Sigmoid colon (tissue), 7 donors: ENCODE measurements around the gene TAF8. TPM values are rescaled to one million over a fixed set of nuclear protein-coding genes. Genes with fewer than 3 reads are reported as not detected.
A peak's percentile ranks its signal among the peaks of the same experiment; 100 is the strongest.

Experiments
- DNase-seq: peaks from one replicate; pipeline ENCODE4 v3.0.0-alpha.2; 2019
- H3K27ac ChIP-seq, 4 donors: fragments of 200-600 bp; sonication (generic); one replicate each; pipeline ENCODE4 v1.5.1; 2016 to 2019; ENCODE audit warnings: mild to moderate bottlenecking in 1 of 4
- H3K27me3 ChIP-seq, 3 donors: fragments of 200-600 bp; sonication (generic); one replicate each; pipeline ENCODE4 v1.5.1; 2019; ENCODE audit warnings: mild to moderate bottlenecking in 1 of 3
- H3K36me3 ChIP-seq, 4 donors: fragments of 200-600 bp; sonication (generic); one replicate each; pipeline ENCODE4 v1.5.1; 2016 to 2019
- H3K4me1 ChIP-seq, 4 donors: fragments of 200-600 bp; sonication (generic); one replicate each; pipeline ENCODE4 v1.5.1; 2017 to 2019
- H3K4me3 ChIP-seq, 4 donors: fragments of 200-600 bp; sonication (generic); one replicate each; pipeline ENCODE4 v1.5.1; 2017 to 2019; ENCODE audit warnings: mild to moderate bottlenecking in 2 of 4, moderate library complexity in 1 of 4
- H3K9me3 ChIP-seq, 4 donors: fragments of 200-600 bp in 3 of 4; sonication (generic) in 3 of 4; one replicate each; pipeline versions ENCODE4 v1.5.1 to v1.6.1; 2013 to 2019
- EP300 ChIP-seq, 4 donors: sonication (generic); formaldehyde crosslinking; IDR thresholded peaks; one replicate each; pipeline ENCODE4 v1.6.1; 2017; ENCODE audit warnings: antibody characterized with exemption in 4 of 4
- POLR2A ChIP-seq, 2 donors: fragments of 450-650 bp; IDR thresholded peaks; one replicate each; pipeline ENCODE4 v1.6.1; 2016; ENCODE audit warnings: antibody characterized with exemption in 2 of 2, mild to moderate bottlenecking in 2 of 2, moderate library complexity in 2 of 2
- POLR2AphosphoS5 ChIP-seq, 4 donors: sonication (generic); formaldehyde crosslinking; IDR thresholded peaks; one replicate each; pipeline ENCODE4 v1.6.1; 2017; ENCODE audit warnings: antibody characterized with exemption in 4 of 4
- WGBS, 2 donors: extraction: QIAGEN DNeasy Blood & Tissue Kit; methylation state at CpG; one replicate each; pipeline ENCODE4 v1.1.7; 2013; 5-methylcytosine and 5-hydroxymethylcytosine counted together
- intact Hi-C: fragments of 100-400 bp; cut with DNase I; formaldehyde crosslinking; loops from one replicate; pipeline ENCODE4 v1.15.1; 2023
- polyA plus RNA-seq, 3 donors: library from polyadenylated mRNA; stranded (reverse); fragments of 200-250 nt; gene quantifications; one replicate each; pipeline ENCODE4 v1.2.3, GENCODE V29; 2013
- total RNA-seq, 4 donors: library from RNA; depleted of rRNA; stranded (reverse); fragments of >200 nt; gene quantifications; one replicate each; pipeline ENCODE4 v1.1.0, GENCODE V29; 2016
- TF ChIP-seq, protein P1 (sequence below), 4 experiments: fragments of 450-650 bp in 3 of 4; fragments of 200-600 bp in 1 of 4; IDR thresholded peaks; one replicate each; pipeline ENCODE4 v1.5.1; 2016 to 2019; ENCODE audit warnings: antibody characterized with exemption in 4 of 4, mild to moderate bottlenecking in 3 of 4, moderate library complexity in 2 of 4
- donor health status: healthy with polysubstance abuse.
- donor health status: Bipolar disorder and iron deficiency.
- donor health status: healthy.

The TAF8 gene
- total and polyA plus RNA-seq, 7 donors = 4.9 to 30.7 (median 20.3) TPM

- Histone ChIP-seq H3K4me1 (peaks cover 0 to 17% (median 14%) of the 10 kb centered on the region in 4 donors), H3K27ac (no peak overlapping the region)
Measured at GRCh38 chr6:42013134-42013516, 37.2 kb upstream of the TAF8 start.

DNA sequence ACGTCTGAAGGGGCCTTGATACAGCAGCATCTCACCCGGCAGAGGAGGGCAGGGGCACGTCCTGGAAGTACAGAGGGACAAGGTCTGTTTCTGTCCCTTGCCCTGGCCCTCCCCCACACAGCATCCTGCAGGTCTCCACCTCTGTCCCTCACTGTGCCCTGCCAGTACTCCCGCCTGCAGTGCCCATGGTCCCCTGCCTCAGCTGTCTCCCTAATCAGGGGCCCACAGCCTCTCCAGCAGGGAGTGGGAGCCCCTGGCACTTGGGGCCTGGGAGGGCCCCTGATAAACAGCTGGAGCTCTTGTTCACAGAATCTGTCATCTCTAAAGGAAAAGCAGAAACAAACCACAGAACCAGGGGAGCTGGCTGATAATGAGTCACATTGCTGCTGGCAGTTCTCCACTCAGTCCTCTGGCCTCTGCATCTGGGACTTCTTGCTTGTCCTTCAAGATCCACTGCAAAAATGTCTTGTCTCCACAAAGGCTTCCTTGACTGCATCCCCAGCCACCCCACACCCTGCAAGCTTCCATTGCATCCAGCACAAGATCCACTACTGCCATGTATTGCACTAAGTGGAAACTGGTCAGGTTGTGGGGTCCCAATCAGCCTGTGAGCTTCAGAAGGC, 33.2 kb upstream of the TAF8 start:
- 46 to 77% methylated on average over 4 of the region's 4 CpGs for whole genome bisulfite sequencing, 2 donors
- H3K9me3 ChIP-seq = no peaks in the 10 kb centered on the region
- no peaks in the 10 kb centered on the region for H3K27me3 ChIP-seq
- H3K4me3 ChIP-seq = no peak overlapping the region
- H3K36me3 ChIP-seq = no peaks in the 10 kb centered on the region
- intact Hi-C loops = no loop called here
- peaks cover 0 to 22% (median 21%) of the 10 kb centered on the region in 4 donors for H3K4me1 ChIP-seq
- DNase-seq = no peak
- no peak for TF ChIP-seq POLR2AphosphoS5 (IDR thresholded peaks at IDR 0.05)
- TF ChIP-seq, protein P1, sequence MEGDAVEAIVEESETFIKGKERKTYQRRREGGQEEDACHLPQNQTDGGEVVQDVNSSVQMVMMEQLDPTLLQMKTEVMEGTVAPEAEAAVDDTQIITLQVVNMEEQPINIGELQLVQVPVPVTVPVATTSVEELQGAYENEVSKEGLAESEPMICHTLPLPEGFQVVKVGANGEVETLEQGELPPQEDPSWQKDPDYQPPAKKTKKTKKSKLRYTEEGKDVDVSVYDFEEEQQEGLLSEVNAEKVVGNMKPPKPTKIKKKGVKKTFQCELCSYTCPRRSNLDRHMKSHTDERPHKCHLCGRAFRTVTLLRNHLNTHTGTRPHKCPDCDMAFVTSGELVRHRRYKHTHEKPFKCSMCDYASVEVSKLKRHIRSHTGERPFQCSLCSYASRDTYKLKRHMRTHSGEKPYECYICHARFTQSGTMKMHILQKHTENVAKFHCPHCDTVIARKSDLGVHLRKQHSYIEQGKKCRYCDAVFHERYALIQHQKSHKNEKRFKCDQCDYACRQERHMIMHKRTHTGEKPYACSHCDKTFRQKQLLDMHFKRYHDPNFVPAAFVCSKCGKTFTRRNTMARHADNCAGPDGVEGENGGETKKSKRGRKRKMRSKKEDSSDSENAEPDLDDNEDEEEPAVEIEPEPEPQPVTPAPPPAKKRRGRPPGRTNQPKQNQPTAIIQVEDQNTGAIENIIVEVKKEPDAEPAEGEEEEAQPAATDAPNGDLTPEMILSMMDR (IDR thresholded peaks at IDR 0.05) = no peak
- TF ChIP-seq EP300 (IDR thresholded peaks at IDR 0.05) = no peak
- no peak for TF ChIP-seq POLR2A (IDR thresholded peaks at IDR 0.05)
- H3K27ac ChIP-seq = peak overlapping the region in 2 of 4 donors; percentile 17 to 37

More at GRCh38 chr6:42013134-42013516, 37.2 kb upstream of the TAF8 start:
- intact Hi-C loops = no loop called here
- Histone ChIP-seq H3K4me3 (no peak overlapping the region), H3K36me3 (no peaks in the 10 kb centered on the region), H3K9me3 (no peaks in the 10 kb centered on the region), H3K27me3 (no peaks in the 10 kb centered on the region)
- TF ChIP-seq, protein P1 (IDR thresholded peaks at IDR 0.05) = no peak
- TF ChIP-seq EP300 (IDR thresholded peaks at IDR 0.05) (no peak), POLR2AphosphoS5 (IDR thresholded peaks at IDR 0.05) (no peak), POLR2A (IDR thresholded peaks at IDR 0.05) (no peak)
- no peak for DNase-seq
- WGBS, 2 donors = 76 to 84% methylated on average over 2 of the region's 2 CpGs

DNA sequence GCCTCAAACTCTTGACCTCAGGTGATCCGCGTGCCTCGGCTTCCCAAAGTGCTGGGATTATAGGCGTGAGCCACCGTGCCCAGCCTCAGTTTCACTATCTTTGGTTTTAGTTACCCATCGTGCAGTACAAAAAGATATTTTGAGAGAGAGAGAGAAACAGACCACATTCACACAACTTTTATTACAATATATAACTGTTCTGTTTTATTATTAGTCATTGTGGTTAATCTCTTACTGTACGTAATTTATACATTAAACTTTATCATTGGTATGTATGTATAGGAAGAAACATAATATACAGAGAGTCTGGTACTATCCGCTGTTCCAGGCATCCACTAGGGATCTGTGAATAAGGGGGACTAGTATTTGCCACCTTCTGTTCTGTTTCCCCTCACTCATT, 29.4 kb upstream of the TAF8 start:
- Histone ChIP-seq H3K4me1 (peaks cover 0 to 28% (median 27%) of the 10 kb centered on the region in 4 donors), H3K4me3 (no peak overlapping the region), H3K9me3 (no peaks in the 10 kb centered on the region), H3K27ac (no peak overlapping the region), H3K36me3 (no peaks in the 10 kb centered on the region), H3K27me3 (no peaks in the 10 kb centered on the region)
- DNase-seq = no peak
- TF ChIP-seq POLR2AphosphoS5 (IDR thresholded peaks at IDR 0.05) (no peak), POLR2A (IDR thresholded peaks at IDR 0.05) (no peak), EP300 (IDR thresholded peaks at IDR 0.05) (no peak)
- TF ChIP-seq, protein P1 (IDR thresholded peaks at IDR 0.05) = no peak
- 90 to 93% methylated on average over 8 of the region's 8 CpGs for WGBS, 2 donors
- intact Hi-C loops = no loop called here

DNA sequence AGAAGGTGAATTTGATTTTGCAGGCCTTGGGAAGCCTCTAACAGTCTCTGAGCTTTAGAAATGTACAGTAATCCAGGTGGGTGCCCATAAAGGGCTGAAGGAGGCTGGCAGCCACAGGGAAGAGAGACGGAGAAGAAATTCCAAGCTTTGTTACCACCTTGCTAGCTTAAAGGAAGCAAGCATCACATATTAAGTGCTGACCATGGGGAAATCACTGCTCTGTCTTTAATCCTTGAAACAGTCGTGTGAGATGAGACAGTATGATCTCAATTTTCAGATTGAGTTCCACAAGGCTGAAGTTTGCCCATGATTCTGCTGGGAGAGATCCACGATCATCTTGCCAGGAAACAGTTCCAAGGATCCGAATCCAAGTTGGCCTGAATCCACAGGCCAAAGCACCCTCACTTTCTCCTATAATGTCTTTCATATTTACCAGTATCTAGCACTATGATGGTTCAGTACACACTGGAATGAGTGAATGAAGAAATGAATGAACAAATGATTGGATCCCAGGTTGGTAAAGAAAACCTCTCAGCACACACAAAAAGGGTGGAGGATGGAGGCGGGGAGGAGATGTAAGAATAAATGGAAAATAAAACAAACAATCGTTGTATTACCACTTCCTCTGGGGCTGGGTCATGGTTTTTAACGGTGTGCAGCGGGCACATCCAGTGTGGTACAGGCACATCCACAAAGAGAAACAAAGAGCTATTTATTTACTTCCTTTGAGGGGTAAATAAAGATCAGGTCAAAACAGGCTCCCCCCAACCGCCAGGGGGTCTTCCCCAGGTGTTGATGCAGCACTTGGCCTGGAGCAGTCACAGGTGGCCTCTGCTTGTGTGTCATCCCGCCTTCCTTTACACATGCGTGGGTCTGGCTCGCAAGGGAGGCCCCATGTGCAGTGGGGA, 28.2 kb upstream of the TAF8 start:
- Histone ChIP-seq H3K4me1 (peaks cover 0 to 23% (median 22%) of the 10 kb centered on the region in 4 donors), H3K27me3 (no peaks in the 10 kb centered on the region), H3K9me3 (no peaks in the 10 kb centered on the region), H3K27ac (peak overlapping the region in 3 of 4 donors; percentile 32 to 43 (median 43)), H3K36me3 (no peaks in the 10 kb centered on the region), H3K4me3 (no peak overlapping the region)
- WGBS, 2 donors = 50 to 76% methylated on average over 12 of the region's 12 CpGs
- peak in 1 of 4 donors; percentile 13 for TF ChIP-seq POLR2AphosphoS5 (IDR thresholded peaks at IDR 0.05)
- TF ChIP-seq POLR2A (IDR thresholded peaks at IDR 0.05) = no peak
- intact Hi-C loops = no loop called here
- DNase-seq = no peak

- Histone ChIP-seq H3K27me3 (no peaks in the 10 kb centered on the region), H3K4me1 (peaks cover 0 to 18% (median 16%) of the 10 kb centered on the region in 4 donors), H3K36me3 (peaks cover 0 to 2% (median under 1%) of the 10 kb centered on the region in 4 donors), H3K9me3 (no peaks in the 10 kb centered on the region), H3K4me3 (no peak overlapping the region), H3K27ac (no peak overlapping the region)
- WGBS, 2 donors = 80 to 89% methylated on average over 14 of the region's 14 CpGs
- intact Hi-C loops = no loop called here
- TF ChIP-seq EP300 (IDR thresholded peaks at IDR 0.05) = no peak
- TF ChIP-seq, protein P1 (IDR thresholded peaks at IDR 0.05) = no peak
- TF ChIP-seq POLR2AphosphoS5 (IDR thresholded peaks at IDR 0.05) = no peak
- TF ChIP-seq POLR2A (IDR thresholded peaks at IDR 0.05) = no peak
- DNase-seq = no peak
Measured at GRCh38 chr6:42022755-42023384, 27.5 kb upstream of the TAF8 start.
